ENCODE measurements around the gene FITM1.

FITM1 gene

GRCh38 chr14:24092110-24092504, 38.4 kb upstream of the FITM1 start:
- no peak overlapping the region for H3K56ac ChIP-seq (ENCODE audit: low read length)
- H3K18ac ChIP-seq (ENCODE audit: low read length): no peak overlapping the region

DNA sequence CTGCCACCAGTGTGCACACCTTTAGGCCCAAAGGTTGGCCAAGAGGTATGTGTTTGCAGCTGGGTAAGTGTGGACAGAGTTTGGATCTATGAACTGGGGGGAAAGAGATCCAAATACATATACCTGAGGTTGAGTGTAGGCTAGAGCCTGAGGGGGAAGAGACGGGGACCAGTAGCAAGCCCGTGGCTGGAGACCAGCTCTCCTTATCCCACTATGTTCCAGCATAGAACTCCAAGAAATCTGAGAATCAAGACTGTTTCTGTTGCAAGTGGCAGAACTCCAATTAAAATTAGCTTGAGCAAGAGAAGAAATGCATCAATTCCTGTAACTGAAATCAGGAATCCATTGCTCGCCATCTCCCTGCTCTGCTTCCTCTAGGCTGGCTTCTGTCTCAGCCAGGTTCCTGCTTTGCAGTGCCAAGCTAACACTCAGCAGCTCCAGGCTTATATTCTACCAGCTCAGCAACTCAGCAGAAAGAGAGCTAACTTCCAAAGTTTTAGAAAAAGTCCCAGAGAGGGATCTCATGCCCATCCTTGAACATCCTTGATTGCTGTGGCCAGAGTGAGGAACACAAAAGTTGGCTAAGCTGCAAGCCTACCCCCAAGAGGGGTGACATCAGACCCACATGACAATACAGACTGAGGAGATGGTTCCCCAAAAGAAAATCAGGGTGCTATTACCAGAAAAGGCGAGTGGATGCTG, 37.8 kb upstream of the FITM1 start:
- H3K4me1 ChIP-seq (ENCODE audit: control insufficient read depth, low read depth, low read length): peaks cover 7% of the 10 kb centered on the region
- no peak overlapping the region for H4K8ac ChIP-seq (ENCODE audit: low read depth, low read length)
- H3K9ac ChIP-seq (ENCODE audit: low read length): no peak overlapping the region
- H2BK120ac ChIP-seq (ENCODE audit: low read depth, low read length): no peak overlapping the region
- no peak overlapping the region for H2BK15ac ChIP-seq (replicated peaks; ENCODE audit: low read depth)
- no peak overlapping the region for H3K18ac ChIP-seq (ENCODE audit: low read length)
- peaks cover 10% of the 10 kb centered on the region for H3K79me2 ChIP-seq (ENCODE audit: control insufficient read depth, insufficient read depth, low read length)
- H3K79me1 ChIP-seq (ENCODE audit: low read length): peaks cover 14% of the 10 kb centered on the region
- H2AK5ac ChIP-seq (ENCODE audit: low read length): peak overlapping the region; percentile 68
- H3K36me3 ChIP-seq (ENCODE audit: control insufficient read depth, insufficient read depth, low read length): peaks cover 1% of the 10 kb centered on the region
- H3K27ac ChIP-seq (ENCODE audit: low read depth, low read length): no peak overlapping the region
- H4K5ac ChIP-seq (ENCODE audit: low read length): no peak overlapping the region
- H2BK5ac ChIP-seq (ENCODE audit: low read length): no peak overlapping the region
- H3K23ac ChIP-seq (ENCODE audit: low read length): no peak overlapping the region
- DNase-seq: no peak
- peak overlapping the region; percentile 8 for H3K4ac ChIP-seq (ENCODE audit: low read depth, low read length)
- H3K56ac ChIP-seq (ENCODE audit: low read length): no peak overlapping the region
- H3K4me3 ChIP-seq (ENCODE audit: low read length): no peak overlapping the region
- WGBS (ENCODE audit: extremely low coverage, insufficient coverage, low lambda C conversion rate): no CpG with 5 or more reads among the region's 4 CpGs
- no peak overlapping the region for H3K4me2 ChIP-seq (ENCODE audit: low read length)
- no peaks in the 10 kb centered on the region for H3K27me3 ChIP-seq (ENCODE audit: insufficient read depth, low read length, poor library complexity)

More at GRCh38 chr14:24092110-24092504, 38.4 kb upstream of the FITM1 start:
- H3K4ac ChIP-seq (ENCODE audit: low read depth, low read length): no peak overlapping the region
- peaks cover 10% of the 10 kb centered on the region for H3K79me2 ChIP-seq (ENCODE audit: control insufficient read depth, insufficient read depth, low read length)
- H3K9ac ChIP-seq (ENCODE audit: low read length): no peak overlapping the region
- DNase-seq: peak; percentile 11
- no peak overlapping the region for H4K8ac ChIP-seq (ENCODE audit: low read depth, low read length)
- H3K4me3 ChIP-seq (ENCODE audit: low read length): no peak overlapping the region
- H3K79me1 ChIP-seq (ENCODE audit: low read length): peaks cover 14% of the 10 kb centered on the region
- peaks cover 7% of the 10 kb centered on the region for H3K4me1 ChIP-seq (ENCODE audit: control insufficient read depth, low read depth, low read length)
- H3K36me3 ChIP-seq (ENCODE audit: control insufficient read depth, insufficient read depth, low read length): peaks cover 1% of the 10 kb centered on the region
- H3K4me2 ChIP-seq (ENCODE audit: low read length): no peak overlapping the region
- no peaks in the 10 kb centered on the region for H3K27me3 ChIP-seq (ENCODE audit: insufficient read depth, low read length, poor library complexity)
- H3K27ac ChIP-seq (ENCODE audit: low read depth, low read length): no peak overlapping the region
- H2BK15ac ChIP-seq (replicated peaks; ENCODE audit: low read depth): no peak overlapping the region
- H2BK120ac ChIP-seq (ENCODE audit: low read depth, low read length): no peak overlapping the region
- no peak overlapping the region for H2AK5ac ChIP-seq (ENCODE audit: low read length)
- H4K5ac ChIP-seq (ENCODE audit: low read length): no peak overlapping the region
- no peak overlapping the region for H3K23ac ChIP-seq (ENCODE audit: low read length)
- no peak overlapping the region for H2BK5ac ChIP-seq (ENCODE audit: low read length)

DNA sequence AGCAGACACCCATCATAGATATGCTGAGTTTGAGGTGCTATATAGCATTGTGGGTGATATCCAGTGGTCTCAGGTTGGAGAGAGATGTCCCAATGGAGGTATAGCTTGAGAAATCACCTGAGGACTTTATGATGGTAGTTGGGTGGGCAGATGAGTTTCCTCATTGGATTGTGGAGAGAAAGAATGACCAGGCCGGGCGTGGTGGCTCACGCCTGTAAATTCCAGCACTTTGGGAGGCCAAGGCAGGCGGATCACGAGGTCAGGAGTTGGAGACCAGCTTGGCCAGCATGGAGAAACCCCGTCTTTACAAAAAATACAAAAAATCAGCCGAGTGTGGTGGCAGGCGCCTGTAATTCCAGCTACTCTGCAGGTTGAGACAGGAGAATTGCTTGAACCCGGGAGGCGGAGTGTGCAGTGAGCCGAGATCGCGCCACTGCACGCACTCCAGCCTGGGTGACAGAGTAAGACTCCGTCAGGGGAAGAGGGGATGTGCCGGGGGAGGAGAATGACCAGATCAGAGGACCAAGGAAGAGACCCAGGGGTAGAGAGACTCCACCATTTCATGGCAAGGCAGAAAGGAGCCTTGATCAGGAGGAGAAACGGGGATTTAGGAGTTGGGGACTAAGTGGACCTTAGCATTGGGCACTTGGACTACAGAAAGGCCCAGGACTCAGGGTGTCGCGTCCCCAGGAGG, 37.1 kb upstream of the FITM1 start:
- H3K79me2 ChIP-seq (ENCODE audit: control insufficient read depth, insufficient read depth, low read length): peaks cover 10% of the 10 kb centered on the region
- H4K5ac ChIP-seq (ENCODE audit: low read length): peak overlapping the region; percentile 54
- H4K8ac ChIP-seq (ENCODE audit: low read depth, low read length): no peak overlapping the region
- peaks cover 7% of the 10 kb centered on the region for H3K4me1 ChIP-seq (ENCODE audit: control insufficient read depth, low read depth, low read length)
- H2AK5ac ChIP-seq (ENCODE audit: low read length): no peak overlapping the region
- H3K9ac ChIP-seq (ENCODE audit: low read length): peak overlapping the region; percentile 66
- peaks cover 16% of the 10 kb centered on the region for H3K79me1 ChIP-seq (ENCODE audit: low read length)
- H3K18ac ChIP-seq (ENCODE audit: low read length): peak overlapping the region; percentile 44
- no peak overlapping the region for H2BK15ac ChIP-seq (replicated peaks; ENCODE audit: low read depth)
- no peaks in the 10 kb centered on the region for H3K27me3 ChIP-seq (ENCODE audit: insufficient read depth, low read length, poor library complexity)
- H2BK120ac ChIP-seq (ENCODE audit: low read depth, low read length): no peak overlapping the region
- peak overlapping the region; percentile 8 for H3K4ac ChIP-seq (ENCODE audit: low read depth, low read length)
- peak overlapping the region; percentile 15 for H3K4me2 ChIP-seq (ENCODE audit: low read length)
- WGBS (ENCODE audit: extremely low coverage, insufficient coverage, low lambda C conversion rate): no CpG with 5 or more reads among the region's 19 CpGs
- no peak overlapping the region for H3K4me3 ChIP-seq (ENCODE audit: low read length)
- DNase-seq: peak; percentile 16
- peaks cover 3% of the 10 kb centered on the region for H3K36me3 ChIP-seq (ENCODE audit: control insufficient read depth, insufficient read depth, low read length)
- H3K27ac ChIP-seq (ENCODE audit: low read depth, low read length): peak overlapping the region; percentile 22
- H2BK5ac ChIP-seq (ENCODE audit: low read length): peak overlapping the region; percentile 40
- H3K56ac ChIP-seq (ENCODE audit: low read length): peak overlapping the region; percentile 86
- no peak overlapping the region for H3K23ac ChIP-seq (ENCODE audit: low read length)

DNA sequence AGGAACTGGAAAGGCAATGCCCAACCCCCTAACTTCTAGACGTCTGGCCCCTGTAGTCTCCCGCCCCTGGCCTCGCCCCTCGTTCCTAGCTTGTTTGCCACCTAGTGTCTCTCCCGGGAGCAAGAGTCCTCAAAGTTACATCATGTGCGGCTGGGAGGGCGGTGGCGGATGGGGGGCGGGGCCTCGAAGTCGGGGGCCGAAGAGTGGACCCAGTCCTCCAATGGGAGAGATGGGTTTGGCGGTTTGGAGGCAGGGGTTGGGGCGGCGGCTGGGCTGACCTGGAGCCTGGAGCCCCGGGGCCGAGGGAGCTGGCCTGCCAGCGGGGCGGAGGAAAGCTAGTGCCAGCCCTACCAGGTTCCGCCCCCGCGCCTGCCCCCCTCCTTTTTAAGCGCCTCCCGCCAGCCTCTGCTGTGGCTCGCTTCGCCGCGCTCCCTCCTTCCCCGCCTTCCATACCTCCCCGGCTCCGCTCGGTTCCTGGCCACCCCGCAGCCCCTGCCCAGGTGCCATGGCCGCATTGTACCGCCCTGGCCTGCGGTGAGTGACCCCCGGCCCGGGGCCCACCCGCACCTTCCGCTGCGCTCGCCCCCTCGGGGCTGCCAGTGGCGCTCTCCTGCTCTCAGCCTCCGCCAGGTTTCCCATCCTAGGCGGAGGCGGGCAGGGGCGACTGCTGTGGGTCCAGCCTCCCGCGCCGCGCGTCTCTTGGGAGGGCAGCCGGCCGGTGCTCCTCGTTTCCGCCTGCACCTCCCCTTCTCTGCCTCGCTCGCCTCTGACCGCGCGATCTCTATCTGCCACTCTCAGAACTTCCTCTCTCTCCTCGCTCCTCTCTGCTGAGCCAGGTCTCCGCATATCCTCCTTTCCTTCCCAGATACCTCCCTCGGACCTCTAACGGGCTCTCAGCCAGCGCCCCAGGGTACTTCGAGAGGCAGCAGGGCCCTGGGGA, 36.3 kb upstream of the FITM1 start, which contains the start of gene PCK2:
Gene PCK2, plus strand, starts transcription at position 411 of the 940 bp plus-strand sequence. Its CDS starts 95 bp downstream, at position 506.
- peak within 1 kb of the TSS; percentile 94 for H2BK5ac ChIP-seq (ENCODE audit: low read length)
- WGBS (ENCODE audit: extremely low coverage, insufficient coverage, low lambda C conversion rate): no CpG with 5 or more reads among the region's 68 CpGs

DNA sequence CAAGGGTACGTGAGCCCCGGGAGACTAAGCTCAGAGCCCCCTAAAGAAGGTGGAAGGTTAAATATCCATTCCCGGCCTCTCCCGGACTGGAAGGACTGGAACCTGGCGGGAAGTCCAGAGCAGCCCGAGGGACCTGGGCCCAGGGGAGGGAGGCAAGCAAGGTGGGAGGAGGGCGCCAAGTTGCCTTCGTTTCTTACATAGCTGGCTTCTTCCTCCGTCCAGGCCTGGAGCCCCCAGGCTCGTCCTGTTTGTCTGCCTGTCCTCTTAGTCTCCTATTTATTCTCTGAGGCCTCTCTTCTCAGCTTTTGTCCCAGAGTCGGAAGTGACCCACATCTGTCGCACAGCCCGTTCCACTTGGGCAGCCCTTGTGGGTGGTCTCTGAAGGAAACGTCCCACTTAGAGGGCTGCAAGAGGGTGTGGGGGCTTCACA, 35.6 kb upstream of the FITM1 start:
- peak overlapping the region; percentile 100 for H3K9ac ChIP-seq (ENCODE audit: low read length)
- no peak overlapping the region for H4K8ac ChIP-seq (ENCODE audit: low read depth, low read length)
- H2AK5ac ChIP-seq (ENCODE audit: low read length): peak overlapping the region; percentile 96
- WGBS (ENCODE audit: extremely low coverage, insufficient coverage, low lambda C conversion rate): no CpG with 5 or more reads among the region's 14 CpGs
- no peak for DNase-seq
- peak overlapping the region; percentile 97 for H3K23ac ChIP-seq (ENCODE audit: low read length)
- H2BK120ac ChIP-seq (ENCODE audit: low read depth, low read length): no peak overlapping the region
- H2BK5ac ChIP-seq (ENCODE audit: low read length): peak overlapping the region; percentile 94
- peak overlapping the region; percentile 90 for H3K4me2 ChIP-seq (ENCODE audit: low read length)
- peak overlapping the region; percentile 99 for H3K56ac ChIP-seq (ENCODE audit: low read length)
- peak overlapping the region; percentile 99 for H3K4me3 ChIP-seq (ENCODE audit: low read length)
- H3K36me3 ChIP-seq (ENCODE audit: control insufficient read depth, insufficient read depth, low read length): peaks cover 6% of the 10 kb centered on the region
- no peak overlapping the region for H4K5ac ChIP-seq (ENCODE audit: low read length)
- peaks cover 16% of the 10 kb centered on the region for H3K79me1 ChIP-seq (ENCODE audit: low read length)
- H2BK15ac ChIP-seq (replicated peaks; ENCODE audit: low read depth): no peak overlapping the region
- H3K4me1 ChIP-seq (ENCODE audit: control insufficient read depth, low read depth, low read length): peaks cover 7% of the 10 kb centered on the region
- peak overlapping the region; percentile 90 for H3K27ac ChIP-seq (ENCODE audit: low read depth, low read length)
- peak overlapping the region; percentile 85 for H3K18ac ChIP-seq (ENCODE audit: low read length)
- peaks cover 10% of the 10 kb centered on the region for H3K79me2 ChIP-seq (ENCODE audit: control insufficient read depth, insufficient read depth, low read length)
- peak overlapping the region; percentile 43 for H3K4ac ChIP-seq (ENCODE audit: low read depth, low read length)
- H3K27me3 ChIP-seq (ENCODE audit: insufficient read depth, low read length, poor library complexity): no peaks in the 10 kb centered on the region

More for the DNA sequence above, 36.3 kb upstream of the FITM1 start, which contains the start of gene PCK2:
- no peaks in the 10 kb centered on the region for H3K27me3 ChIP-seq (ENCODE audit: insufficient read depth, low read length, poor library complexity)
- H3K9ac ChIP-seq (ENCODE audit: low read length): peak within 1 kb of the TSS; percentile 100
- no peak within 1 kb of the TSS for H2BK120ac ChIP-seq (ENCODE audit: low read depth, low read length)
- peaks cover 16% of the 10 kb centered on the region for H3K79me1 ChIP-seq (ENCODE audit: low read length)
- H2BK15ac ChIP-seq (replicated peaks; ENCODE audit: low read depth): no peak within 1 kb of the TSS
- H3K4me3 ChIP-seq (ENCODE audit: low read length): peak within 1 kb of the TSS; percentile 99
- H4K5ac ChIP-seq (ENCODE audit: low read length): peak within 1 kb of the TSS; percentile 54
- H3K79me2 ChIP-seq (ENCODE audit: control insufficient read depth, insufficient read depth, low read length): peaks cover 10% of the 10 kb centered on the region
- peak within 1 kb of the TSS; percentile 90 for H3K27ac ChIP-seq (ENCODE audit: low read depth, low read length)
- no peak within 1 kb of the TSS for H4K8ac ChIP-seq (ENCODE audit: low read depth, low read length)
- DNase-seq: peak; percentile 99
- peak within 1 kb of the TSS; percentile 43 for H3K4ac ChIP-seq (ENCODE audit: low read depth, low read length)
- H3K18ac ChIP-seq (ENCODE audit: low read length): peak within 1 kb of the TSS; percentile 85
- peak within 1 kb of the TSS; percentile 90 for H3K4me2 ChIP-seq (ENCODE audit: low read length)
- peaks cover 7% of the 10 kb centered on the region for H3K4me1 ChIP-seq (ENCODE audit: control insufficient read depth, low read depth, low read length)
- peak within 1 kb of the TSS; percentile 99 for H3K56ac ChIP-seq (ENCODE audit: low read length)
- H3K23ac ChIP-seq (ENCODE audit: low read length): peak within 1 kb of the TSS; percentile 97
- peak within 1 kb of the TSS; percentile 96 for H2AK5ac ChIP-seq (ENCODE audit: low read length)
- H3K36me3 ChIP-seq (ENCODE audit: control insufficient read depth, insufficient read depth, low read length): peaks cover 6% of the 10 kb centered on the region
